Neural cell (in vitro differentiated cells): ENCODE data around the gene PSMB7. TPM values are rescaled to one million over a fixed set of nuclear protein-coding genes. Genes with fewer than 3 reads are reported as not detected.

ENCODE experiments used
- H2AFZ ChIP-seq: fragments of 200-600, 300-800 bp; sonication (generic), shearing (Covaris generic); 2 replicates; pipeline ENCODE4 v1.6.0; 2014; ENCODE audit warnings: low read depth, mild to moderate bottlenecking, antibody characterized with exemption, low read length, moderate library complexity
- H3F3A ChIP-seq: fragments of 200-600 bp; shearing (Covaris generic); 2 replicates; pipeline ENCODE4 v1.6.1; 2016; ENCODE audit warnings: mild to moderate bottlenecking, moderate library complexity, mixed read lengths, antibody characterized with exemption, low read length; ENCODE audit not compliant: insufficient read depth, poor library complexity, severe bottlenecking
- H3K27ac ChIP-seq: fragments of 200-600, 300-800 bp; sonication (generic), shearing (Covaris generic); 2 replicates; pipeline ENCODE4 v1.5.1; 2014; ENCODE audit warnings: mild to moderate bottlenecking, low read length, moderate library complexity
- H3K27me3 ChIP-seq: fragments of 300-800, 200-600 bp; sonication (generic), shearing (Covaris generic); 2 replicates; pipeline ENCODE4 v1.6.0; 2014; ENCODE audit warnings: mild to moderate bottlenecking, low read depth, low read length, moderate library complexity; ENCODE audit not compliant: insufficient read depth
- H3K36me3 ChIP-seq: fragments of 300-800, 200-600 bp; sonication (generic), shearing (Covaris generic); 2 replicates; pipeline ENCODE4 v1.5.1; 2014; ENCODE audit warnings: mild to moderate bottlenecking, antibody characterized with exemption, low read length, moderate library complexity; ENCODE audit not compliant: insufficient read depth
- H3K4me2 ChIP-seq: fragments of 300-800, 200-600 bp; sonication (generic), shearing (Covaris generic); 2 replicates; pipeline ENCODE4 v1.6.0; 2014; ENCODE audit warnings: mild to moderate bottlenecking, low read length
- H3K4me3 ChIP-seq: fragments of 300-800, 200-600 bp; sonication (generic), shearing (Covaris generic); 2 replicates; pipeline ENCODE4 v1.5.1; 2014; ENCODE audit warnings: mild to moderate bottlenecking, low read length, moderate library complexity
- H3K79me2 ChIP-seq: fragments of 200-600 bp; shearing (Covaris generic); replicated peaks from 2 replicates; pipeline ENCODE4 v1.6.0; 2014; ENCODE audit warnings: mild to moderate bottlenecking, low read length, moderate library complexity; ENCODE audit not compliant: insufficient read depth
- H3K9ac ChIP-seq: fragments of 300-800, 200-600 bp; sonication (generic), shearing (Covaris generic); 2 replicates; pipeline ENCODE4 v1.6.1; 2016; ENCODE audit warnings: mild to moderate bottlenecking, low read length, mixed read lengths
- H3K9me2 ChIP-seq: fragments of 200-600 bp; shearing (Covaris generic); 2 replicates; pipeline ENCODE4 v1.6.1; 2016; ENCODE audit warnings: mild to moderate bottlenecking, low read length, mixed read lengths; ENCODE audit not compliant: insufficient read depth
- H3K9me3 ChIP-seq: fragments of 200-600, 300-800 bp; sonication (generic), shearing (Covaris generic); 2 replicates; pipeline ENCODE4 v1.6.1; 2016; ENCODE audit warnings: mild to moderate bottlenecking, mixed run types, low read length, moderate library complexity, mixed read lengths
- H4K20me1 ChIP-seq: fragments of 200-600 bp; shearing (Covaris generic); 2 replicates; pipeline ENCODE4 v1.6.1; 2016; ENCODE audit warnings: mild to moderate bottlenecking, mixed run types; ENCODE audit not compliant: insufficient read depth
- CTCF ChIP-seq: fragments of 450-650 bp; IDR thresholded peaks from 2 replicates; pipeline ENCODE4 v1.5.1; 2014; ENCODE audit warnings: antibody characterized with exemption, mild to moderate bottlenecking, moderate library complexity; ENCODE audit not compliant: poor library complexity, severe bottlenecking
- EP300 ChIP-seq: fragments of 450-650 bp; conservative IDR thresholded peaks from 2 replicates; pipeline ENCODE4 v1.6.1; 2014; ENCODE audit warnings: antibody characterized with exemption, mild to moderate bottlenecking, moderate library complexity; ENCODE audit not compliant: poor library complexity, severe bottlenecking
- EZH2 ChIP-seq: fragments of 200-600, 300-800 bp; shearing (Covaris generic), sonication (generic); IDR thresholded peaks from 2 replicates; pipeline ENCODE4 v1.6.1; 2014; ENCODE audit warnings: antibody characterized with exemption, low read length, borderline replicate concordance, mild to moderate bottlenecking; ENCODE audit not compliant: insufficient read depth, poor library complexity, severe bottlenecking
- MXI1 ChIP-seq: fragments of 450-650 bp; conservative IDR thresholded peaks from 2 replicates; pipeline ENCODE4 v1.6.1; 2014; ENCODE audit warnings: antibody characterized with exemption, mild to moderate bottlenecking; ENCODE audit not compliant: poor library complexity, severe bottlenecking
- POLR2AphosphoS5 ChIP-seq: IDR thresholded peaks from 2 replicates; pipeline ENCODE4 v1.6.1; 2012
- RAD21 ChIP-seq: fragments of 450-650 bp; conservative IDR thresholded peaks from 2 replicates; pipeline ENCODE4 v1.6.1; 2014; ENCODE audit warnings: antibody characterized with exemption, mild to moderate bottlenecking, moderate library complexity
- REST ChIP-seq: IDR thresholded peaks from 2 replicates; pipeline ENCODE4 v1.6.1; 2012; ENCODE audit warnings: borderline replicate concordance
- SMC3 ChIP-seq: fragments of 450-650 bp; conservative IDR thresholded peaks from 2 replicates; pipeline ENCODE4 v1.6.1; 2014; ENCODE audit warnings: antibody characterized with exemption, mild to moderate bottlenecking, moderate library complexity; ENCODE audit not compliant: poor library complexity
- TAF1 ChIP-seq: IDR thresholded peaks from 2 replicates; pipeline ENCODE4 v1.6.1; 2012; ENCODE audit warnings: low read depth
- polyA plus RNA-seq: library from polyadenylated mRNA; depleted of rRNA; stranded (reverse); fragments of >200 nt; gene quantifications from 2 replicates; pipeline ENCODE4 v1.2.3, GENCODE V29; 2014

Gene PSMB7
- polyA plus RNA-seq, 1 donor from 2014 or later = 363 TPM

GRCh38 chr9:124332361-124333202, 82.7 kb downstream of the PSMB7 start:
- Histone ChIP-seq H3K9me2 (no peaks in the 10 kb centered on the region), H3K27ac (no peak overlapping the region), H3K79me2 (no peaks in the 10 kb centered on the region), H3K27me3 (no peaks in the 10 kb centered on the region), H3K36me3 (no peaks in the 10 kb centered on the region), H3K9ac (no peak overlapping the region), H3F3A (no peaks in the 10 kb centered on the region), H3K4me2 (no peak overlapping the region), H3K9me3 (peaks cover 3% of the 10 kb centered on the region), H4K20me1 (no peaks in the 10 kb centered on the region), H2AFZ (no peak overlapping the region), H3K4me3 (no peak overlapping the region)
- TF ChIP-seq RAD21 = no peak
- no peak for TF ChIP-seq EZH2
- TF ChIP-seq POLR2AphosphoS5 = no peak
- TF ChIP-seq MXI1 = no peak
- TF ChIP-seq TAF1 = no peak
- no peak for TF ChIP-seq EP300
- TF ChIP-seq CTCF = no peak
- TF ChIP-seq SMC3 = no peak
- TF ChIP-seq REST = no peak

- no peak overlapping the region for H2AFZ ChIP-seq
- no peaks in the 10 kb centered on the region for H3K79me2 ChIP-seq
- no peak overlapping the region for H3K27ac ChIP-seq
- H3F3A ChIP-seq = no peaks in the 10 kb centered on the region
- no peaks in the 10 kb centered on the region for H4K20me1 ChIP-seq
- H3K27me3 ChIP-seq = no peaks in the 10 kb centered on the region
- no peaks in the 10 kb centered on the region for H3K36me3 ChIP-seq
- H3K9me3 ChIP-seq = no peaks in the 10 kb centered on the region
- H3K4me3 ChIP-seq = no peak overlapping the region
- TF ChIP-seq MXI1 (no peak), POLR2AphosphoS5 (no peak)
- no peak overlapping the region for H3K4me2 ChIP-seq
- H3K9ac ChIP-seq = no peak overlapping the region
- no peaks in the 10 kb centered on the region for H3K9me2 ChIP-seq
Measured at GRCh38 chr9:124331580-124331979, 83.7 kb downstream of the PSMB7 start.
